Activated CD4-positive, alpha-beta T cell treated with anti-CD3 and anti-CD28 coated beads, Interleukin-2, amount 50 U/mL, for 16 hours (primary cell): ENCODE results near the gene TRIM27.
"Not testable (repeated sequence)": the region's sequence is repeated elsewhere in the genome, so short reads cannot be mapped to it uniquely, and the experiment has no call there.

ENCODE experiments used
- DNase-seq: peaks from one replicate; pipeline ENCODE4 v3.0.0-alpha.2; 2020

TRIM27 gene

DNA sequence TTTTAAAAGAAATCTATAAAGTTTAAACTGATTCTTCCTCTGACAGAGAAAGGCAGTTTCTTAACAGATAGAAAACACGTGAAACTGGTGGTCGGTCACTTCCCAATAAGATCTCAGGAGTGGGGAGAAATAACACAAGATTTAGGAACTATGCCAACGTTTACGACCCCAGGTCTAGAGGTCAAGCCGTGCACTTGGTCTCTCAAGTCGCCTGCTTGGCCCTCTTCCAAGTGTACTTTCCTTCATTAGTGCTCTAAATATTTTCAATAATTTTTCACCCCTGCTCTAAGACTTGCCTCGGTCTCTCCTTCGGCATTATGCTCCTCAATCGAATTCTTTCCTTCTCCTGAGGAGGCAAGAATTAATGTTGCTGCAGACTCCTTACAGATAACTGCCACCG is 61.7 kb downstream of the TRIM27 start:
- DNase-seq, result no peak

- DNase-seq, result no peak
These were observed 62.4 kb downstream of the TRIM27 start for GRCh38 chr6:28861339-28861738.

DNA sequence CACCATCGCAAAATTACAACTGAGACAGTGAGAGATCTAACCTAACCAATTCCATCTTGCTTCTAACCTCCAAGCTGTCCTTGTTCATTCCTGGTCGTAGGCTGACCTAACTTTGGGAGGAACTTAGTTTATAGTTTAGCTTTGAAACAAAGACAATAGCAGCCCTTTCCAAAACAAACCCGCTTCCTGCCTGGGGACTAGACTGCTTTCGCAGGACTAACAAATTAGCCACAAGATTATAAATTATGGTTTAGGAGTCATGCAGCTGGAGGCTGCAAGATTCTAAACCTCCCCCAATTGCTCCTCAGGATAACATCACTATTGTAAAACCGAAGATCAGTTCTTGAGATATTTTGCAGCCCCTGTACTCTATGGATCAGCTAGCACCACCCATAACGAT is 63.2 kb downstream of the TRIM27 start:
- DNase-seq, result no peak

DNA sequence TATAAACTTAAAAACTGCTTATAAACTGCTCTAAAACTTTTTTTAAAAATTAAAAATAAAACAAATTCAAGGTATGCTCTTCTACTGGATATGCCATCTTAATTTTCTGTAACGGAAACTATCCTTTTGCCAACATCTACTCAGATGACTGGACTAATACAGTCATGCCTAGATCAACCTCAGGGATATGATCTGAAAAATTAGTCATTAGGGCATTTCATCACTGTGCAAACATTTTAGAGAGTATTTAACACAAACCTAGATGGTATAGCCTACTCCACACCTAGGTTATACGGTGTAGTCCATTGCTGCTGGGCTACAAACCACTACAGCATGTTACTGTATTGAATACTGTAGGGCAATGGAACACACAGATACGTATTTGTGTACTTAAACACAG is 64.8 kb downstream of the TRIM27 start:
- no peak for DNase-seq

DNA sequence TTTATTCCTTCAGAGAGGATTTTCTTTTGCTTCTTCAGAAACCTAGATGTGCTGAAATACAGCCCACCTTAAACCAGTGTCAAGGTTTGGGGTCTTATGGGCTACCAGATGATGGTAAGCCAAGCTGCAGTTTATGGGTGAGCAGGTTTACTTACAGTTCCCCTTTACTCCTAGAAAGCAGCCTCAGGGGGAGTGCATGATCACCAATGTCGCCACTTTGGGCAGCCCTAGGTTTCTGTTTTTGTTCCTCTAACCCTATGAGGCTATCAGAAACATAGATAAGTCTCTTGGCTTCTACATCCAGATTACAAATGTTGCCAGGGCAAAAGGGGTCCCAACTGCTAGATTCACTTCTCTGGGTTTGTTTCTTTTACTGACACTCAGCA is 67.2 kb downstream of the TRIM27 start:
- DNase-seq, result no peak

DNA sequence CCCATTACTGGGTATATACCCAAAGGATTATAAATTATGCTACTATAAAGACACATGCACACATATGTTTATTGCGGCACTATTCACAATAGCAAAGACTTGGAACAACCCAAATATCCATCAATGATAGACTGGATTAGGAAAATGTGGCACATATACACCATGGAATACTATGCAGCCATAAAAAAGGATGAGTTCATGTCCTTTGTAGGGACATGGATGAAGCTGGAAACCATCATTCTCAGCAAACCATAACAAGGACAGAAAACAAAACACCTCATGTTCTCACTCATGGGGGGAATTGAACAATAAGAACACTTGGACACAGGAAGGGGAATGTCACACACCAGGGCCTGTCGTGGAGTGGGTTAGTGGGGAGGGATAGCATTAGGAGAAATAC is 69.4 kb downstream of the TRIM27 start:
- DNase-seq, result not testable (repeated sequence)
